Measurements from ENCODE around the gene RNF222. TPM values are rescaled to one million over a fixed set of nuclear protein-coding genes. Genes with fewer than 3 reads are reported as not detected.

Gene RNF222
- total RNA-seq, 1 experiment from 2014 or later: not detected

GRCh38 chr17:8420041-8420934, 22.7 kb upstream of the RNF222 start:
- Histone ChIP-seq H3K9me3 (no peaks in the 10 kb centered on the region), H3K36me3 (ENCODE audit: control insufficient read depth, insufficient read depth, low read length) (no peaks in the 10 kb centered on the region), H3K4me3 (ENCODE audit: low read depth, low read length) (no peak overlapping the region), H3K27me3 (replicated peaks; ENCODE audit: control insufficient read depth, insufficient read depth, low read length) (no peaks in the 10 kb centered on the region), H3K4me1 (no peaks in the 10 kb centered on the region)
- no peaks in the 10 kb centered on the region for H3K4me1 Mint-ChIP-seq (ENCODE audit: low read depth, unreplicated experiment)
- no peak for TF ChIP-seq CTCF (IDR thresholded peaks at IDR 0.05; ENCODE audit: insufficient read depth in 1 of 2, low read depth in 1 of 2, low read length in 1 of 2, severe bottlenecking in 1 of 2, unreplicated experiment in 1 of 2)
- intact Hi-C loops (cut with micrococcal nuclease; ENCODE audit: unreplicated experiment): no loop called here
- H3K27me3 Mint-ChIP-seq (ENCODE audit: insufficient read depth, unreplicated experiment): peaks cover 6% of the 10 kb centered on the region
- no peaks in the 10 kb centered on the region for H3K36me3 Mint-ChIP-seq (ENCODE audit: insufficient read depth, unreplicated experiment)
- H3K27ac Mint-ChIP-seq (ENCODE audit: unreplicated experiment): no peak overlapping the region
- no peak overlapping the region for H3K4me3 Mint-ChIP-seq (ENCODE audit: unreplicated experiment)
- CTCF ChIA-PET: interaction anchor here (1.6 kb wide), 1 partner anchor 10 kb away, joined by 7 read pairs; no protein-coding TSS in a partner anchor
- no peaks in the 10 kb centered on the region for H3K9me3 Mint-ChIP-seq (ENCODE audit: unreplicated experiment)
- DNase-seq: peak in 1 of 2 experiments; percentile 19
- BruUV-seq (replicated peaks): no TSS peak
- POLR2A ChIA-PET: interaction anchor here (0.6 kb wide), 1 partner anchor 15 kb away, joined by 3 read pairs; the partner anchor contains the start of gene NDEL1

- Mint-ChIP-seq H3K27ac (ENCODE audit: unreplicated experiment) (no peak overlapping the region), H3K9me3 (ENCODE audit: unreplicated experiment) (no peaks in the 10 kb centered on the region), H3K27me3 (ENCODE audit: insufficient read depth, unreplicated experiment) (peaks cover 6% of the 10 kb centered on the region), H3K36me3 (ENCODE audit: insufficient read depth, unreplicated experiment) (no peaks in the 10 kb centered on the region), H3K4me3 (ENCODE audit: unreplicated experiment) (no peak overlapping the region), H3K4me1 (ENCODE audit: low read depth, unreplicated experiment) (no peaks in the 10 kb centered on the region)
- intact Hi-C loops (cut with micrococcal nuclease; ENCODE audit: unreplicated experiment): loop anchor here (10.0 kb wide), 1 partner anchor 325 kb away; the partner anchor contains the start of gene CCDC42
- Histone ChIP-seq H3K4me1 (no peaks in the 10 kb centered on the region), H3K9me3 (no peaks in the 10 kb centered on the region), H3K4me3 (ENCODE audit: low read depth, low read length) (no peak overlapping the region), H3K27me3 (replicated peaks; ENCODE audit: control insufficient read depth, insufficient read depth, low read length) (no peaks in the 10 kb centered on the region), H3K36me3 (ENCODE audit: control insufficient read depth, insufficient read depth, low read length) (no peaks in the 10 kb centered on the region)
- no TSS peak for BruUV-seq (replicated peaks)
- TF ChIP-seq CTCF (IDR thresholded peaks at IDR 0.05; ENCODE audit: insufficient read depth in 1 of 2, low read depth in 1 of 2, low read length in 1 of 2, severe bottlenecking in 1 of 2, unreplicated experiment in 1 of 2): no peak
- CTCF ChIA-PET: interaction anchor here (1.6 kb wide), 1 partner anchor 9 kb away, joined by 7 read pairs; no protein-coding TSS in a partner anchor
- no peak for DNase-seq
- POLR2A ChIA-PET: no interaction called here
Measured at GRCh38 chr17:8419305-8419704, 21.7 kb upstream of the RNF222 start.

- Mint-ChIP-seq H3K27me3 (ENCODE audit: insufficient read depth, unreplicated experiment) (peaks cover 6% of the 10 kb centered on the region), H3K9me3 (ENCODE audit: unreplicated experiment) (no peaks in the 10 kb centered on the region), H3K27ac (ENCODE audit: unreplicated experiment) (no peak overlapping the region), H3K36me3 (ENCODE audit: insufficient read depth, unreplicated experiment) (no peaks in the 10 kb centered on the region), H3K4me1 (ENCODE audit: low read depth, unreplicated experiment) (no peaks in the 10 kb centered on the region), H3K4me3 (ENCODE audit: unreplicated experiment) (no peak overlapping the region)
- no TSS peak for BruUV-seq (replicated peaks)
- H3K4me1 ChIP-seq: no peaks in the 10 kb centered on the region
- POLR2A ChIA-PET: no interaction called here
- intact Hi-C loops (cut with micrococcal nuclease; ENCODE audit: unreplicated experiment): loop anchor here (10.0 kb wide), 1 partner anchor 326 kb away; the partner anchor contains the start of gene CCDC42
- no peak for TF ChIP-seq CTCF (IDR thresholded peaks at IDR 0.05; ENCODE audit: insufficient read depth in 1 of 2, low read depth in 1 of 2, low read length in 1 of 2, severe bottlenecking in 1 of 2, unreplicated experiment in 1 of 2)
- H3K4me3 ChIP-seq (ENCODE audit: low read depth, low read length): no peak overlapping the region
- no peaks in the 10 kb centered on the region for H3K9me3 ChIP-seq
- CTCF ChIA-PET: no interaction called here
- DNase-seq: no peak
- no peaks in the 10 kb centered on the region for H3K36me3 ChIP-seq (ENCODE audit: control insufficient read depth, insufficient read depth, low read length)
- H3K27me3 ChIP-seq (replicated peaks; ENCODE audit: control insufficient read depth, insufficient read depth, low read length): no peaks in the 10 kb centered on the region
Measured at GRCh38 chr17:8418471-8418870, 20.8 kb upstream of the RNF222 start.
